K562 (cell line): Measurements from ENCODE around the gene SPOUT1.

Experiments
- MEF2A ChIP-seq: IDR thresholded peaks from 2 replicates; pipeline ENCODE4 v1.6.1; 2011; ENCODE audit warnings: low read depth, mild to moderate bottlenecking, low read length, moderate library complexity; ENCODE audit not compliant: control insufficient read depth
- POLR2A ChIP-seq: fragments of 450-650 bp; conservative IDR thresholded peaks from 2 replicates; pipeline ENCODE4 v1.6.1; 2016
- THRAP3 ChIP-seq: fragments of 450-650 bp; IDR thresholded peaks from 2 replicates; pipeline ENCODE4 v1.6.1; 2016; ENCODE audit warnings: mild to moderate bottlenecking, inconsistent platforms, borderline replicate concordance

DNA sequence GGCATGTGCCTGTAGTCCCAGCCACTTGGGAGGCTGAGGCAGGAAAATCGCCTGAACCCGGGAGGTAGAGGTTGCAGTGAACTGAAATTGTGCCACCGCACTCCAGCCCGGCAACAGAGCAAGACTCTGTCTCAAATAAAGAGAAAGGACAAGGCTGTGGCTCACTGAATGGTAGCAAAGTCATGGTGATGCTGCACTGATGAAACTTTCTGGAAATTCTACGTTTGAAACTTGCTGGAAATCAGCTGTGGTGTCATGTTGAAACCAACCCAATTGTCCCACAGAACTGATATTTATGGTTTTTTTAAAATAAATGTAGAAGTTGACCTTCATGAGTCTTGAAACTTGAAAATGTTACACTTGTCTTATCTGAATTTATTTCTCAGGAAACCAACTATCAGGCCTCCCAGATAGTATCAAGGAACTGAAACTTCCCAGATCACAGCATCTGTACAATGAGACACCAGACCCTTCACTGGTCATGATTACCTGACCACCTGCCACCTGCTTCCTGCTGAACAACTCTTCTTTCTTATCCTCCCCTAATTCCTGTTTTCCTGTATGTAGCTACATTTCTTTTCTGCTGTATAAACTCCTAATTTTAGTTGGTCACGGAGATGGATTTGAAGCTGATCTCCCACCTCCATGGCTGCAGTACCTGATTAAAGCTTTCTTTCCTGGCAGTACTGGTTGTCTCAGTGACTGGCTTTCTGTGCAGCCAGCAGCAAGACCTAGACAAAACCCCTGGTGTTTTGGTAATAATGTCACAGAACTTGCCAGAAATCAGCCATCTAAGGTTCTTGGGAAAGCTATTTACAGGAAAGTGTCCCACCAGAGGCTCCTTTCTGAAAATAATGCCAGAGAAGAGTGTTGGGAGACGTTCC is 48.2 kb downstream of the SPOUT1 start:
- no peak for TF ChIP-seq THRAP3
- TF ChIP-seq POLR2A: no peak
- no peak for TF ChIP-seq MEF2A
